Keratinocyte (primary cell): ENCODE results near the gene PDE3A. TPM values are rescaled to one million over a fixed set of nuclear protein-coding genes. Genes with fewer than 3 reads are reported as not detected.

Experiments
- DNase-seq: peaks from one replicate; pipeline ENCODE4 v3.0.0-alpha.2; 2011; ENCODE audit warnings: low read depth, missing footprints, low spot score
- FAIRE-seq: peaks from 2 replicates; lab custom pipeline; 2011; peaks lifted over from hg19 to GRCh38; lab: Jason Lieb, UNC
- H2AFZ ChIP-seq: 2 replicates; pipeline ENCODE4 v1.6.0; 2012; ENCODE audit warnings: low read length, control low read depth, inconsistent platforms; ENCODE audit not compliant: control insufficient read depth
- H3K27ac ChIP-seq: 2 replicates; pipeline ENCODE4 v1.5.1; 2011; ENCODE audit warnings: low read length; ENCODE audit not compliant: control insufficient read depth, insufficient read depth
- H3K27me3 ChIP-seq: 3 replicates; pipeline ENCODE4 v1.6.0; 2011; ENCODE audit warnings: low read length; ENCODE audit not compliant: control insufficient read depth, insufficient read depth; ENCODE audit errors: extremely low read depth
- H3K36me3 ChIP-seq, 2 experiments: 2 replicates in 1 of 2; 3 replicates in 1 of 2; pipeline ENCODE4 v1.5.1; 2011; ENCODE audit warnings: low read length in 2 of 2, mild to moderate bottlenecking in 1 of 2; ENCODE audit not compliant: control insufficient read depth in 2 of 2, insufficient read depth in 2 of 2; ENCODE audit errors: extremely low read depth in 1 of 2
- H3K4me1 ChIP-seq: 3 replicates; pipeline ENCODE4 v1.5.1; 2011; ENCODE audit warnings: low read length; ENCODE audit not compliant: control insufficient read depth, insufficient read depth; ENCODE audit errors: extremely low read depth
- H3K4me2 ChIP-seq: 3 replicates; pipeline ENCODE4 v1.6.0; 2011; ENCODE audit warnings: low read depth, low read length; ENCODE audit not compliant: control insufficient read depth, insufficient read depth; ENCODE audit errors: extremely low read depth
- H3K4me3 ChIP-seq, 3 experiments: fragments of 200-600 bp in 1 of 3; sonication (generic) in 1 of 3; 2 replicates in 2 of 3; 3 replicates in 1 of 3; pipeline ENCODE4 v1.5.1; 2011 to 2016; ENCODE audit warnings: low read length in 3 of 3, mild to moderate bottlenecking in 3 of 3, control low read depth in 2 of 3, inconsistent platforms in 1 of 3, low read depth in 1 of 3, mixed read lengths in 1 of 3, mixed run types in 1 of 3, moderate library complexity in 1 of 3; ENCODE audit not compliant: control insufficient read depth in 2 of 3, insufficient read depth in 2 of 3; ENCODE audit errors: extremely low read depth in 1 of 3
- H3K79me2 ChIP-seq: 2 replicates; pipeline ENCODE4 v1.6.0; 2012; ENCODE audit warnings: low read length; ENCODE audit not compliant: control insufficient read depth, insufficient read depth
- H3K9ac ChIP-seq: 3 replicates; pipeline ENCODE4 v1.6.0; 2011; ENCODE audit warnings: low read length; ENCODE audit not compliant: control insufficient read depth, insufficient read depth; ENCODE audit errors: extremely low read depth
- H3K9me1 ChIP-seq: 3 replicates; pipeline ENCODE4 v1.6.0; 2011; ENCODE audit warnings: low read length; ENCODE audit not compliant: control insufficient read depth, insufficient read depth; ENCODE audit errors: extremely low read depth
- H3K9me3 ChIP-seq: 2 replicates; pipeline ENCODE4 v1.5.1; 2012; ENCODE audit warnings: low read depth, low read length; ENCODE audit not compliant: control insufficient read depth
- H4K20me1 ChIP-seq: 3 replicates; pipeline ENCODE4 v1.6.0; 2011; ENCODE audit warnings: low read length; ENCODE audit not compliant: control insufficient read depth, insufficient read depth; ENCODE audit errors: extremely low read depth
- EZH2 ChIP-seq: IDR thresholded peaks from one replicate; pipeline ENCODE4 v1.6.1; 2012; ENCODE audit warnings: inconsistent platforms, mild to moderate bottlenecking, low read length, moderate library complexity
- dilution Hi-C: fragments of 300-500 bp; cut with MboI; formaldehyde crosslinking; loops from one replicate; pipeline ENCODE4 v1.7.0; 2020; ENCODE audit warnings: low sequenced_read_pairs; ENCODE audit not compliant: extremely low pct_ligation_motif_present
- polyA plus RNA-seq, 5 experiments: library from polyadenylated mRNA; depleted of rRNA in 3 of 5; stranded (reverse) in 3 of 5; stranded (forward) in 1 of 5; unstranded in 1 of 5; fragments of >200 nt; gene quantifications; 1 replicate in 1 of 5; 2 replicates in 3 of 5; 3 replicates in 1 of 5; pipeline versions ENCODE4 v1.2.1 to v1.2.3, GENCODE V29; 2011 to 2012; ENCODE audit warnings: missing spikeins in 2 of 5, low read depth in 1 of 5, low replicate concordance in 1 of 5
- TF ChIP-seq, protein P1 (sequence below), 3 experiments: IDR thresholded peaks in 1 of 3; conservative IDR thresholded peaks in 1 of 3; optimal IDR thresholded peaks in 1 of 3; 2 replicates in 2 of 3; 3 replicates in 1 of 3; pipeline versions ENCODE3 to v1.5.1; 2011; ENCODE audit warnings: low read length in 3 of 3, mild to moderate bottlenecking in 3 of 3, moderate library complexity in 2 of 3, control low read depth in 1 of 3, inconsistent platforms in 1 of 3; ENCODE audit not compliant: insufficient read depth in 2 of 3; ENCODE audit errors: extremely low read depth in 1 of 3

Gene PDE3A
- polyA plus RNA-seq, 1 donor (not counting 4 experiments of a cell fraction or from before 2014, with no cell fraction given): 0.01 TPM

DNA sequence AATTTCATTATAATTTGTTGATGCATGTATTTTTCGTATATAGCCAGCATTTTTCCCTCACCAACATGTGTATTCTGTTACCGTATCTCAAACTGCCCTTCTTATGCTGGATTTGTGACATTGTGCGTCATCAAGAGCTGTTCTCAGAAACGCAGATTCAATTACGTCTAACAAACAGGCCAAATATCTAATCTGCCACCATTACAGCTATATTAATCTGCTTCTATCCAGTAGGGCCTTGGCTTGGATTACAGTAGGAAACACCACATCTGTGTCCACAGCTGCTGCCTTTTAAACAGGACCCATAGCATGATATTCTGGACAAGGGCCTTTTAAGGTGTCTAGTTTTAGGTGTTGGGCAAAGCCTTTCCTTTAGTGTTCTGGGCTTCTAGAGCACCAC is 140.6 kb downstream of the PDE3A start:
- no peaks in the 10 kb centered on the region for H4K20me1 ChIP-seq
- H3K27me3 ChIP-seq: no peaks in the 10 kb centered on the region
- dilution Hi-C loops: no loop called here
- H2AFZ ChIP-seq: no peak overlapping the region
- H3K4me2 ChIP-seq: no peak overlapping the region
- no peak overlapping the region for H3K9ac ChIP-seq
- no peaks in the 10 kb centered on the region for H3K79me2 ChIP-seq
- no peak for FAIRE-seq
- TF ChIP-seq, protein P1, sequence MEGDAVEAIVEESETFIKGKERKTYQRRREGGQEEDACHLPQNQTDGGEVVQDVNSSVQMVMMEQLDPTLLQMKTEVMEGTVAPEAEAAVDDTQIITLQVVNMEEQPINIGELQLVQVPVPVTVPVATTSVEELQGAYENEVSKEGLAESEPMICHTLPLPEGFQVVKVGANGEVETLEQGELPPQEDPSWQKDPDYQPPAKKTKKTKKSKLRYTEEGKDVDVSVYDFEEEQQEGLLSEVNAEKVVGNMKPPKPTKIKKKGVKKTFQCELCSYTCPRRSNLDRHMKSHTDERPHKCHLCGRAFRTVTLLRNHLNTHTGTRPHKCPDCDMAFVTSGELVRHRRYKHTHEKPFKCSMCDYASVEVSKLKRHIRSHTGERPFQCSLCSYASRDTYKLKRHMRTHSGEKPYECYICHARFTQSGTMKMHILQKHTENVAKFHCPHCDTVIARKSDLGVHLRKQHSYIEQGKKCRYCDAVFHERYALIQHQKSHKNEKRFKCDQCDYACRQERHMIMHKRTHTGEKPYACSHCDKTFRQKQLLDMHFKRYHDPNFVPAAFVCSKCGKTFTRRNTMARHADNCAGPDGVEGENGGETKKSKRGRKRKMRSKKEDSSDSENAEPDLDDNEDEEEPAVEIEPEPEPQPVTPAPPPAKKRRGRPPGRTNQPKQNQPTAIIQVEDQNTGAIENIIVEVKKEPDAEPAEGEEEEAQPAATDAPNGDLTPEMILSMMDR (optimal IDR thresholded peaks at IDR 0.05 in 1 of 3, IDR thresholded peaks at IDR 0.05 in 1 of 3, conservative IDR thresholded peaks at IDR 0.05 in 1 of 3; ENCODE audit: extremely low read depth in 1 of 3, insufficient read depth in 2 of 3, low read length in 3 of 3): no peak
- TF ChIP-seq EZH2: no peak
- no peak overlapping the region for H3K27ac ChIP-seq
- no peaks in the 10 kb centered on the region for H3K36me3 ChIP-seq
- no peaks in the 10 kb centered on the region for H3K4me1 ChIP-seq
- H3K9me1 ChIP-seq: no peaks in the 10 kb centered on the region
- DNase-seq: no peak
- no peak overlapping the region for H3K4me3 ChIP-seq
- H3K9me3 ChIP-seq: no peaks in the 10 kb centered on the region

DNA sequence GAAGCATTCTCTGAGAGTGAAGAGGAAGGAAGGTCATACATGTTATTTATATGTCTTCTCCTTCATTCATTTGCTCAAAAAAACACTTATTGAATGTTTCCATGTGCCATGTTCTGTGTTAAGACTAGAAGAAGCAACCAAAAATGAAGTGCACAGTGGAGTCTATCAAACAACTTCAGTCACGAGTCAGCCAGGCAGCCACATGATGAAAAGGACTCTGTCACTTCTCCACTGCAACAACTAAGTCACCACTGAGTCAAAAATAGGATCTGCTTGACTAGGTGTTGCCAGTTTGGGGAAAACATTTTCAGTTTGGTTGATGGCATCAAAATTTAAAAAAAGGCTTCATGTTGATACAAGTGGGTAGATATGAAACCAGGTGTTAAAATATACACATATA is 142.5 kb downstream of the PDE3A start:
- dilution Hi-C loops: no loop called here
- H3K79me2 ChIP-seq: no peaks in the 10 kb centered on the region
- no peaks in the 10 kb centered on the region for H3K27me3 ChIP-seq
- no peak for DNase-seq
- H4K20me1 ChIP-seq: no peaks in the 10 kb centered on the region
- no peak overlapping the region for H3K4me2 ChIP-seq
- H3K27ac ChIP-seq: no peak overlapping the region
- no peaks in the 10 kb centered on the region for H3K9me1 ChIP-seq
- no peak overlapping the region for H2AFZ ChIP-seq
- FAIRE-seq: no peak
- H3K9me3 ChIP-seq: no peaks in the 10 kb centered on the region
- H3K36me3 ChIP-seq: no peaks in the 10 kb centered on the region
- H3K9ac ChIP-seq: no peak overlapping the region
- TF ChIP-seq EZH2: no peak
- TF ChIP-seq, protein P1 (optimal IDR thresholded peaks at IDR 0.05 in 1 of 3, IDR thresholded peaks at IDR 0.05 in 1 of 3, conservative IDR thresholded peaks at IDR 0.05 in 1 of 3; ENCODE audit: extremely low read depth in 1 of 3, insufficient read depth in 2 of 3, low read length in 3 of 3): no peak
- no peak overlapping the region for H3K4me3 ChIP-seq
- H3K4me1 ChIP-seq: no peaks in the 10 kb centered on the region
